NCI-H146 treated with DMSO at 0.1 percent for 48 hours (cell line): ENCODE measurements around the gene FGFR3.

Experiments
- DNase-seq: peaks from one replicate; lab custom pipeline; 2025; ENCODE audit not compliant: unreplicated experiment; lab: John Stamatoyannopoulos, UW

The FGFR3 gene

GRCh38 chr4:1786544-1787362 lies 6.3 kb upstream of the FGFR3 start:
- DNase-seq = peak; percentile 21

GRCh38 chr4:1787411-1788077 lies 5.5 kb upstream of the FGFR3 start:
- no peak for DNase-seq

- DNase-seq = no peak
Observed at GRCh38 chr4:1788254-1788973, 4.7 kb upstream of the FGFR3 start.

- no peak for DNase-seq
Observed at GRCh38 chr4:1789552-1789951, 3.5 kb upstream of the FGFR3 start.

GRCh38 chr4:1790005-1790404 lies 3.1 kb upstream of the FGFR3 start:
- no peak for DNase-seq

GRCh38 chr4:1792158-1792831 lies 798 bp upstream of the FGFR3 start:
- no peak for DNase-seq

GRCh38 chr4:1793496-1793840 lies 375 bp downstream of the FGFR3 start:
- DNase-seq = no peak

- no peak for DNase-seq
Observed at GRCh38 chr4:1793940-1794808, 1.1 kb downstream of the FGFR3 start.

GRCh38 chr4:1794809-1795298 lies 1.8 kb downstream of the FGFR3 start:
- DNase-seq = no peak

GRCh38 chr4:1795299-1796195 lies 2.5 kb downstream of the FGFR3 start:
- DNase-seq = no peak

GRCh38 chr4:1796486-1797204 lies 3.6 kb downstream of the FGFR3 start:
- no peak for DNase-seq

- DNase-seq = no peak
Observed at GRCh38 chr4:1797298-1797860, 4.3 kb downstream of the FGFR3 start.

GRCh38 chr4:1797861-1798579 lies 4.9 kb downstream of the FGFR3 start:
- no peak for DNase-seq

GRCh38 chr4:1798580-1799386 lies 5.7 kb downstream of the FGFR3 start:
- no peak for DNase-seq

- DNase-seq = no peak
Observed at GRCh38 chr4:1799387-1800375, 6.6 kb downstream of the FGFR3 start.

- no peak for DNase-seq
Observed at GRCh38 chr4:1800805-1801204, 7.7 kb downstream of the FGFR3 start.
